ENCODE measurements around the gene SLC16A4.
A peak's percentile ranks its signal among the peaks of the same experiment; 100 is the strongest.

The SLC16A4 gene

GRCh38 chr1:110350360-110350759, 40.5 kb downstream of the SLC16A4 start:
- DNase-seq (ENCODE audit: low read depth) = no peak
- no peak overlapping the region for H3K4me3 ChIP-seq (ENCODE audit: low read length)
- H3K27me3 ChIP-seq (replicated peaks; ENCODE audit: control insufficient read depth, insufficient read depth, low read length) = no peaks in the 10 kb centered on the region
- H3K4me1 ChIP-seq (ENCODE audit: control insufficient read depth, insufficient read depth, low read length) = peaks cover 30% of the 10 kb centered on the region
- H3K36me3 ChIP-seq (ENCODE audit: control insufficient read depth, insufficient read depth, low read length, severe bottlenecking) = peaks cover 30% of the 10 kb centered on the region
- no peak overlapping the region for H3K9ac ChIP-seq (ENCODE audit: low read length)
- no peaks in the 10 kb centered on the region for H3K9me3 ChIP-seq (ENCODE audit: control insufficient read depth, low read length)

- DNase-seq (ENCODE audit: low read depth) = peak; percentile 60
- H3K4me3 ChIP-seq (ENCODE audit: low read length) = peak overlapping the region; percentile 11
- H3K36me3 ChIP-seq (ENCODE audit: control insufficient read depth, insufficient read depth, low read length, severe bottlenecking) = peaks cover 31% of the 10 kb centered on the region
Observed at GRCh38 chr1:110348771-110349170, 42.1 kb downstream of the SLC16A4 start.

GRCh38 chr1:110348050-110348449, 42.8 kb downstream of the SLC16A4 start:
- Histone ChIP-seq H3K9ac (ENCODE audit: low read length) (no peak overlapping the region), H3K36me3 (ENCODE audit: control insufficient read depth, insufficient read depth, low read length, severe bottlenecking) (peaks cover 28% of the 10 kb centered on the region), H3K27me3 (replicated peaks; ENCODE audit: control insufficient read depth, insufficient read depth, low read length) (no peaks in the 10 kb centered on the region), H3K4me1 (ENCODE audit: control insufficient read depth, insufficient read depth, low read length) (peaks cover 41% of the 10 kb centered on the region), H3K4me3 (ENCODE audit: low read length) (no peak overlapping the region), H3K9me3 (ENCODE audit: control insufficient read depth, low read length) (no peaks in the 10 kb centered on the region)
- DNase-seq (ENCODE audit: low read depth) = peak; percentile 19

More at GRCh38 chr1:110348771-110349170, 42.1 kb downstream of the SLC16A4 start:
- H3K9me3 ChIP-seq (ENCODE audit: control insufficient read depth, low read length) = no peaks in the 10 kb centered on the region
- H3K9ac ChIP-seq (ENCODE audit: low read length) = no peak overlapping the region
- no peaks in the 10 kb centered on the region for H3K27me3 ChIP-seq (replicated peaks; ENCODE audit: control insufficient read depth, insufficient read depth, low read length)
- H3K4me1 ChIP-seq (ENCODE audit: control insufficient read depth, insufficient read depth, low read length) = peaks cover 34% of the 10 kb centered on the region

GRCh38 chr1:110347182-110347893, 43.5 kb downstream of the SLC16A4 start:
- peaks cover 48% of the 10 kb centered on the region for H3K4me1 ChIP-seq (ENCODE audit: control insufficient read depth, insufficient read depth, low read length)
- H3K27me3 ChIP-seq (replicated peaks; ENCODE audit: control insufficient read depth, insufficient read depth, low read length) = no peaks in the 10 kb centered on the region
- no peaks in the 10 kb centered on the region for H3K9me3 ChIP-seq (ENCODE audit: control insufficient read depth, low read length)
- peaks cover 28% of the 10 kb centered on the region for H3K36me3 ChIP-seq (ENCODE audit: control insufficient read depth, insufficient read depth, low read length, severe bottlenecking)
- DNase-seq (ENCODE audit: low read depth) = no peak
- no peak overlapping the region for H3K4me3 ChIP-seq (ENCODE audit: low read length)
- no peak overlapping the region for H3K9ac ChIP-seq (ENCODE audit: low read length)

DNA sequence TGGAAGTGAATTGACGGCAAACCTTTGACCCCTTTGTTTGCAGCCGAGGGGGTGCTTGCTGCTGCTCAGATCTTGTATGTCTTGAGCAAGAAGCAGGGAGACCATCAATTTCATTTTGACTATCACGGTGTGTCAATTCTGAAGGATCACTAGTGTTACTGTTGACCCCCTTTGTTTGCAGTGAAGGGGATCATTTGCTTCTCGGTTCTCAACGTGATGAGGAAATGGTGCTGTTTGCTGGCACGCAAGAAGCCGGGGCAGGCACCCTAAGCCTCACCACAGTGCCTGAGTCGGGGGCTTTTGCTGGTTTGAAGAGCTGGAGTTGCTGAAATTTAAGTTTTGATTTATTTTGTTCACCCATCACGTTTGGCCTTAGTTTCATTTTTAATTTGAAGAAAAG, 44.1 kb downstream of the SLC16A4 start:
- Histone ChIP-seq H3K36me3 (ENCODE audit: control insufficient read depth, insufficient read depth, low read length, severe bottlenecking) (peaks cover 28% of the 10 kb centered on the region), H3K4me1 (ENCODE audit: control insufficient read depth, insufficient read depth, low read length) (peaks cover 55% of the 10 kb centered on the region), H3K4me3 (ENCODE audit: low read length) (no peak overlapping the region), H3K27me3 (replicated peaks; ENCODE audit: control insufficient read depth, insufficient read depth, low read length) (no peaks in the 10 kb centered on the region), H3K9ac (ENCODE audit: low read length) (no peak overlapping the region), H3K9me3 (ENCODE audit: control insufficient read depth, low read length) (no peaks in the 10 kb centered on the region)
- no peak for DNase-seq (ENCODE audit: low read depth)

GRCh38 chr1:110345480-110345879, 45.3 kb downstream of the SLC16A4 start:
- H3K9ac ChIP-seq (ENCODE audit: low read length) = no peak overlapping the region
- H3K9me3 ChIP-seq (ENCODE audit: control insufficient read depth, low read length) = no peaks in the 10 kb centered on the region
- peaks cover 67% of the 10 kb centered on the region for H3K4me1 ChIP-seq (ENCODE audit: control insufficient read depth, insufficient read depth, low read length)
- no peak for DNase-seq (ENCODE audit: low read depth)
- no peak overlapping the region for H3K4me3 ChIP-seq (ENCODE audit: low read length)
- H3K36me3 ChIP-seq (ENCODE audit: control insufficient read depth, insufficient read depth, low read length, severe bottlenecking) = peaks cover 36% of the 10 kb centered on the region
- no peaks in the 10 kb centered on the region for H3K27me3 ChIP-seq (replicated peaks; ENCODE audit: control insufficient read depth, insufficient read depth, low read length)

GRCh38 chr1:110344152-110344551, 46.7 kb downstream of the SLC16A4 start:
- peaks cover 36% of the 10 kb centered on the region for H3K36me3 ChIP-seq (ENCODE audit: control insufficient read depth, insufficient read depth, low read length, severe bottlenecking)
- H3K4me1 ChIP-seq (ENCODE audit: control insufficient read depth, insufficient read depth, low read length) = peaks cover 67% of the 10 kb centered on the region
- no peaks in the 10 kb centered on the region for H3K9me3 ChIP-seq (ENCODE audit: control insufficient read depth, low read length)
- DNase-seq (ENCODE audit: low read depth) = no peak
- H3K27me3 ChIP-seq (replicated peaks; ENCODE audit: control insufficient read depth, insufficient read depth, low read length) = no peaks in the 10 kb centered on the region
- no peak overlapping the region for H3K9ac ChIP-seq (ENCODE audit: low read length)
- no peak overlapping the region for H3K4me3 ChIP-seq (ENCODE audit: low read length)

GRCh38 chr1:110343249-110343648, 47.6 kb downstream of the SLC16A4 start:
- Histone ChIP-seq H3K27me3 (replicated peaks; ENCODE audit: control insufficient read depth, insufficient read depth, low read length) (no peaks in the 10 kb centered on the region), H3K9me3 (ENCODE audit: control insufficient read depth, low read length) (no peaks in the 10 kb centered on the region), H3K4me1 (ENCODE audit: control insufficient read depth, insufficient read depth, low read length) (peaks cover 58% of the 10 kb centered on the region), H3K36me3 (ENCODE audit: control insufficient read depth, insufficient read depth, low read length, severe bottlenecking) (peaks cover 36% of the 10 kb centered on the region), H3K4me3 (ENCODE audit: low read length) (peak overlapping the region; percentile 65), H3K9ac (ENCODE audit: low read length) (peak overlapping the region; percentile 37)
- DNase-seq (ENCODE audit: low read depth) = no peak

- Histone ChIP-seq H3K4me3 (ENCODE audit: low read length) (peak overlapping the region; percentile 65), H3K4me1 (ENCODE audit: control insufficient read depth, insufficient read depth, low read length) (peaks cover 55% of the 10 kb centered on the region), H3K9me3 (ENCODE audit: control insufficient read depth, low read length) (no peaks in the 10 kb centered on the region), H3K27me3 (replicated peaks; ENCODE audit: control insufficient read depth, insufficient read depth, low read length) (no peaks in the 10 kb centered on the region), H3K36me3 (ENCODE audit: control insufficient read depth, insufficient read depth, low read length, severe bottlenecking) (peaks cover 28% of the 10 kb centered on the region), H3K9ac (ENCODE audit: low read length) (peak overlapping the region; percentile 37)
- no peak for DNase-seq (ENCODE audit: low read depth)
Observed at GRCh38 chr1:110341872-110342331, 48.9 kb downstream of the SLC16A4 start.

DNA sequence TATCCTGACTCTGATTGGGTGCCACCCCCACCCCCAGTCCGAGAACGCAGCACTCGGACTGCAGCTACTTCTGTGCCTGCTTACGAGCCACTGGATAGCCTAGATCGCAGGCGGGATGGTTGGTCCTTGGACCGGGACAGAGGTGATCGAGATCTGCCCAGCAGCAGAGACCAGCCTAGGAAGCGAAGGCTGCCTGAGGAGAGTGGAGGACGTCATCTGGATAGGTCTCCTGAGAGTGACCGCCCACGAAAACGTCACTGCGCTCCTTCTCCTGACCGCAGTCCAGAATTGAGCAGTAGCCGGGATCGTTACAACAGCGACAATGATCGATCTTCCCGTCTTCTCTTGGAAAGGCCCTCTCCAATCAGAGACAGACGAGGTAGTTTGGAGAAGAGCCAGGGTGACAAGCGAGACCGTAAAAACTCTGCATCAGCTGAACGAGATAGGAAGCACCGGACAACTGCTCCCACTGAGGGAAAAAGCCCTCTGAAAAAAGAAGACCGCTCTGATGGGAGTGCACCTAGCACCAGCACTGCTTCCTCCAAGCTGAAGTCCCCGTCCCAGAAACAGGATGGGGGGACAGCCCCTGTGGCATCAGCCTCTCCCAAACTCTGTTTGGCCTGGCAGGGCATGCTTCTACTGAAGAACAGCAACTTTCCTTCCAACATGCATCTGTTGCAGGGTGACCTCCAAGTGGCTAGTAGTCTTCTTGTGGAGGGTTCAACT, 49.5 kb downstream of the SLC16A4 start:
- peak overlapping the region; percentile 95 for H3K4me3 ChIP-seq (ENCODE audit: low read length)
- peaks cover 22% of the 10 kb centered on the region for H3K36me3 ChIP-seq (ENCODE audit: control insufficient read depth, insufficient read depth, low read length, severe bottlenecking)
- no peak for DNase-seq (ENCODE audit: low read depth)
- peaks cover 55% of the 10 kb centered on the region for H3K4me1 ChIP-seq (ENCODE audit: control insufficient read depth, insufficient read depth, low read length)
- no peak overlapping the region for H3K9ac ChIP-seq (ENCODE audit: low read length)
- H3K9me3 ChIP-seq (ENCODE audit: control insufficient read depth, low read length) = no peaks in the 10 kb centered on the region
- no peaks in the 10 kb centered on the region for H3K27me3 ChIP-seq (replicated peaks; ENCODE audit: control insufficient read depth, insufficient read depth, low read length)

DNA sequence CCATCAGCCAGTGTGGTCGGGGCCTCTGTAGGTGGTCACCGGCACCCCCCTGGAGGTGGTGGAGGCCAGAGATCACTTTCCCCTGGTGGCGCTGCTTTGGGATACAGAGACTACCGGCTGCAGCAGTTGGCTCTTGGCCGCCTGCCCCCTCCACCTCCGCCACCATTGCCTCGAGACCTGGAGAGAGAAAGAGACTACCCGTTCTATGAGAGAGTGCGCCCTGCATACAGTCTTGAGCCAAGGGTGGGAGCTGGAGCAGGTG, 50.7 kb downstream of the SLC16A4 start:
- Histone ChIP-seq H3K36me3 (ENCODE audit: control insufficient read depth, insufficient read depth, low read length, severe bottlenecking) (peaks cover 12% of the 10 kb centered on the region), H3K9me3 (ENCODE audit: control insufficient read depth, low read length) (no peaks in the 10 kb centered on the region), H3K4me1 (ENCODE audit: control insufficient read depth, insufficient read depth, low read length) (peaks cover 52% of the 10 kb centered on the region), H3K4me3 (ENCODE audit: low read length) (peak overlapping the region; percentile 95), H3K27me3 (replicated peaks; ENCODE audit: control insufficient read depth, insufficient read depth, low read length) (no peaks in the 10 kb centered on the region), H3K9ac (ENCODE audit: low read length) (peak overlapping the region; percentile 97)
- no peak for DNase-seq (ENCODE audit: low read depth)

Data from adipocyte (in vitro differentiated cells).